Sciatic nerve (tissue), 2 donors: ENCODE measurements around the gene GRB10. TPM values are rescaled to one million over a fixed set of nuclear protein-coding genes. Genes with fewer than 3 reads are reported as not detected.

Source experiments
- ATAC-seq: fragments of 200-7000 bp; cut with Tn5 transposase; one replicate; pipeline ENCODE4 v1.9.1; 2020; ENCODE audit warnings: mild to moderate bottlenecking, moderate library complexity
- DNase-seq: peaks from one replicate; pipeline ENCODE4 v3.0.0-alpha.2; 2020; ENCODE audit warnings: low spot score
- intact Hi-C: fragments of 100-400 bp; cut with DNase I; formaldehyde crosslinking; loops from one replicate; pipeline ENCODE4 v1.14.2; 2022
- total RNA-seq: library from RNA; stranded (reverse); fragmentation: NEBNext Ultra II Directional; extraction: Animal tissue kit (Norgen Biotek cat#: 25700); gene quantifications from one replicate; pipeline ENCODE4 v1.2.1, GENCODE V29; 2021
- donor health status: DM: no; HTN: no; CAD: no.
- donor health status: DM: no; HTN: no; CAD: no.

The GRB10 gene
- total RNA-seq, 1 donor from 2014 or later, result 57.1 TPM

DNA sequence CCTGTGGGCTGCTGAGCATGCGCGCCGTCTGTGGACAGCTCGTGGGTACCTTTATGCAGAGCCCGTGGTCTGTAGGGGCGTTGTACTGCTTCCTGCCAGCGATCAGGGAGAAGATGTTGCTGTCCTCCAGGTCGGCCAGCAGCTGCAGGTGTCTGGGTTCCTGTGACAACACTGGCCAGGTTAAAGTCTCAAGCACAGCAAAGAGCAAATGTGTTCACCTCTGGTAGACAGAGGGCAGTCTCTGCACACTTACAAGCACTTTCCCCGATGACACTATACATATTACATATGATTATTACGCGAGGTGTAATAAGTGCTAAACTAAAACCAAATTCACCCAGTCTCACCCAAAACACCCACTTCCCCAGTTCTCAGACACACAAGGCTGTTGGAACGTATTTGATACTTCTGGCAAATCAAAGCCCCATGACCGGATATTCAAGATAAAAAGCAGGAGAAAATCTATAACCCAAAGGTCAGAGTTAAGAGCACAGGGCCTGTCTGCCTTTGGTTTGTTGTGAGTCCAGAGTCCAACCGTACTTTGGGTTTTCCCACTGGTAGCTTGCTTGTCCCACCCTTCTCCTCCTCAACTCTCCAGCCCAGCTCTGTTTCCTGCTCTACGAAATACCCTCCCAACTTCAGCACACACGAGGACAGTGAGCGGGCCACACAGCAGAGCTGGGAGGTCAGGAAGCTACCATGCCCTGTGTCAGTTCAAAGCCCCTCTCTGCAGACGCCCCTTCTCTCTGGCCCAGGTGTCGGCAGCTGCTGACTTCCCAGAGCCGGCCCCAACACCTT, 167.8 kb downstream of the GRB10 start:
- DNase-seq (no peak), ATAC-seq (peak; percentile 21)

DNA sequence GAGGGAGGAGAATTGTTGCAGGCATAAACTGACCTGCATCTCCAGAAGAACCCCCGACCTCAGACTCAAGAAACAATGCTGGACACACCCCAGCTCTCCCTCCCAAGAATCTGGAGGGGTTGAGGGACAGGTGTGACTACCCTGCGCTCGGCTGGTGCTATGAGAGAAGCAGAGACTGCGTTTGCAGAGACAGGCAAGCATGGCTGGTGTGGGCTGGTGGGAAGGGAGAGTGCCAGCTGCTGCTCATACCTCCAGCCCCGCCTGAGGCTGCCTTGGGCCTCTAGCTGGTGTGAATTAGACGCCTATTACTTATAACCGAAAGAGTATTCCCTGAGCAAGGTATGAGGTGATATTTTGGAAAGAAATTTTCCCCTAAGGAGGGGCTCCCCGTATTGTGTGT, 169.2 kb downstream of the GRB10 start:
- DNase-seq, result no peak
- intact Hi-C loops, result no loop called here
- ATAC-seq, result no peak

More for the DNA sequence above, 167.8 kb downstream of the GRB10 start:
- intact Hi-C loops, result no loop called here

DNA sequence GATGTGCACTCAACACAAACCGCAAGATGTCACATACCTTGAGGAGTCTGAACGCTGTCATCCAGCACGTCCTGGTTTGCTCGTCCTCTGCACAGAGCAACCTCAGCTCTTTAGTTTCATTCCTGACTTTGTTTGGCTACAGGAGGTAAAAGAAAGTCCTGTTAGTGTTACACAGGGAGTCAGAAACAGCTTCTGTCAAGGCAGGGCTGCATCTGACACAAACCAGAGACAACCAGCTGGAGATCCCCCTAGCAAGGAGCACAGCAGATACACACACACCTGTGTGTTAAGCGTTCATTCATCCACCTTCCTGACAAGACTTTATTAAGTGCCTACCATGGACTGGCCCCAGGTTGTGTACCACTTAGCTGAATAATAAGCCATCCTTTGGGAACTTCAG, 170.0 kb downstream of the GRB10 start:
- intact Hi-C loops, result no loop called here
- ATAC-seq, result no peak
- DNase-seq, result no peak

DNA sequence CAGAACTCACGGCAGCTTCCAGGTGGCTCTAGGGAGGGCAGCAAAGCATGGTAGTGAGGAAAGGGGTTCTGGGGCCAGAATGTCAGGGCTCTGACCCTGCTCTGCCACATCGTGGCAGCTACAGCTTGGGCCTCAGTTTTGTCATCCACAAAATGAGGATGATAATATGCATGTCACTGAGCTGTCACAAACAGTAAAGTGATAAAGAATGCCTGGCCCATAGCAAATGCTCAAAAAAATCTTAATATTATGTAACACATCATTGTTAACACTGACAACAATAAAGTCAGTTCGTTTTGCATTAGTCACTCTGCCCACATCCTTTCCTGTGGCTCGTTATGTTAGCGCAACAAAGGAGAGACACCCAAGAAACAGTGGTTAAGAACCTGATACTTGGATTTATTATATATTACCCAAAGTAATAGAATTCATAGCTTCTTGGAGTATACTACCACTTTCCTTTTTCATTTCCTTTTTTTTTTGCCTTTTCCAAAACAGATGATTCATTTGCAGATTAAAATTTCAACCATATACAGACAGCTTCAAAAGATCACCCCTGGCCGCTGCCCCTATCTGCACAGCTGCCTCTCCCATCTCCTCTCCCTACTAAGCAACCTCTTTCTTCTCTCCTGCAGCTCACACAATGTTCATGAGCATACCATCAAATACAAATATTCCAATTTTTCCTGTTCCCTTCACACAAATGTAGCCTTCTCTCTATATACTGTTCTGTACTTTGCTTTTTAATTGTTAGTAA, 172.0 kb downstream of the GRB10 start:
- no peak for DNase-seq
- intact Hi-C loops, result no loop called here
- no peak for ATAC-seq

DNA sequence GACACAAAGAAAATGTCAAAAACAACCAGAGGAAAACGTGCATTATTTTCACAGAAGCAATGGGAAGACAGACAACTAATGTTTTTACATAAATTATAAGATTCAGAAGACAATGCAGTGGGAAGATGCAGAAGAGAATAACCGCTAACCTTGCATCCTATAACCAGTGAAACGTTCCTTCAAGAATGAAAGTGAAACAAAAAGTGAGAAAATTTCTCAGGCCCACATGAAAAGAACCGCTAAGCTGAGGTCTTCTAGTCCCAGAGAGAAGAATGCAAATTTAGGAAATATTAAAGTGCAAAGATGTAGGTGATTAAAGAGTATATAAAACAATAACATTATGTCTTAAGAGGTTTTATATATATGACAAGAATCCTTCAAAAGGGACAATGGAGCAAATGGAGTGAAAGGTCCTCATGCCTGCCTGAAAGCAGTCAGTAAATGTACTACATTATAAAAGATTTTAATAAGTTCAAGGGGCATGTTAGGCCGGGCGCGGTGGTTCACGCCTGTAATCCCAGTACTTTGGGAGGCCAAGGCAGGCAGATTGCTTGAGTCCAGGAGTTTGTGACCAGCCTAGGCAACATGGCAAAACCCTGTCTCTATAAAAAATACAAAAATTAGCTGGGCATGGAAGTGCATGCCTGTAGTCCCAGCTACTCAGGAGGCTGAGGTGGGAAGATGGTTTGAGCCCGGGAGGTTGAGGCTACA, 174.3 kb downstream of the GRB10 start:
- no peak for DNase-seq
- intact Hi-C loops, result no loop called here
- no peak for ATAC-seq

DNA sequence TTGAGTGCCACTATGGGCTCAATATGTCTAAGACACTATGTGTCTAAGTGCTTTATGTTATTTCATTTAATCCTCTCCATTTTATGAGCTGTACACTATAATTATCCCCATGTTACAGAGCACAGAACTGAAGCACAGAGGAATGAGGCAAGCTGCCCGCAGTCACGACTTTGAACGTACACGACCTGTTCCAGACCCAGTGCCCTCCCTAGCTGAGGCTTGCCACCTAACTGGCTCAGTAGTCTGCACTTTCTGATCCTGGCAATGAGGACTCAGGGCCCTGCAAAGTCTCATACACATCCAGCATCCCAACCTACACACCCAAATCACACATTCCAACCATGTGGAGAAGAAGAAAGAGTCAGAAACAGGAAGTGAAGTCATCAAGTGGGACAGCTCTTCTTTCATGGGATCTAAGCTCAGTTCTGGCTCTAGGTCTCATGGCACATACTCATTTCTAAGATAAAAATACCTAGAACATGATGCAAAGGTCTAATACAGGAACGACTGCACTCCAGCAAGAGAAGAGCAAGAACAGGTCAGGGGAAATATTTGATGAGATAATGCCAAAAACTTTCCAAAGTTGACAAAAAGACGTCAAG, 175.1 kb downstream of the GRB10 start:
- intact Hi-C loops, result no loop called here
- no peak for DNase-seq
- ATAC-seq, result no peak

DNA sequence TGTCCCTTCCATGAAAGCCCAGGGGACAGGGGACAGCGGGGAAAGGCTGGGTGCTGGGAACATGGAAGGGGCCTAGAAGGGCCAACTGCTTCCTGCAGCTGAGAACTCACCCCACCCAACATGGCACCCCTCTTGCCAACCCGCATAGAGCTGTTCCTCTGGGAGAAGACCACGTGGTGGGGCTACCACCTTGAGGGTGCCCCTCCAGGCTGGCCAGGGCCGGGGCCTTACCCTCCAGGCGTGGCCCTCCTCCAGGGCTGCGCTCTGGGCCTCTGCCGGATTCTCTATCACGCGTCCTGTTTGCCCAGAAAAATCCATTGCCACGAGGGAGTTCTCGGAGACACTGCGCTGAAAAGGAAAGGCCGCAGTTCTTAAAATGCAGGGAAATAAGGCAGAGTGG, 177.6 kb downstream of the GRB10 start:
- ATAC-seq (no peak), DNase-seq (no peak)
- intact Hi-C loops, result no loop called here

DNA sequence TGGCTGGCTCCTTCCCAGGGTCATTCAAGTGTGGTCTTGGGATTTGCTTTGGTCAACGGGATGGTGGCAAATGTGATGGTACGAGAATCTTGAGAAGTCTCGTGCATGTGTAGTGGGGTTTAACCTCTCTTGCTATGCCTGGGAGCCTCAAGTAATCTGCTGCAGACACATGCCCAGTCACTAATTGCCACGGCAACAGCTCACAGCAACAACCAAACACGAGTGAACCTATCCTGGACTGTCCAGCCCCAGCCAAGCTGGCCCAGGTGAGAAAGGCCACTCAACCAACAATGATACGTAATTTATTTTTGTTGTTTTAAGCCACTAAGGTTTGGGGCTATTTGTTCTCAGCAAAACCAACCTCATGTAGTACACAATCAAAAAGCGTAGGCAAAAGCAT, 179.4 kb downstream of the GRB10 start:
- intact Hi-C loops, result no loop called here
- DNase-seq, result no peak
- ATAC-seq, result no peak

DNA sequence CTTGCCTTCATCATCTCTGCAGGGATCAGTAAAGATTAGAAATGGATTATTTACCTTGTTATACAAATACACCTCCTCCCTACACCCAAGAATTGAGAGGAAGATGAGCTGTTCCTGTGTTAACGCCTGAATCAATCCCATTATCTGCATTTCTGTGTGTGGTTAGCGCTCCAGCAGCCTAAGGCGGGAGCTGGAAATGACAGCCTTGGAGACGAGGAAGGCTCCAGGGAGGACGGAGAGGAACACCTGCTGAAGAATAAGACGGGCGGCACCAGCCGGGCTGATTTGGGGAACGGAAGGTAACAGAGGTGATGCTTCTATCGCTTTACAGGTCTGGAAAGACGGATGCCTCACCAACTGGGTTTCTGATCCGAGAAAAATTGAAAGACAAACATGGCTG, 183.3 kb downstream of the GRB10 start:
- no peak for DNase-seq
- intact Hi-C loops, result no loop called here
- ATAC-seq, result no peak

DNA sequence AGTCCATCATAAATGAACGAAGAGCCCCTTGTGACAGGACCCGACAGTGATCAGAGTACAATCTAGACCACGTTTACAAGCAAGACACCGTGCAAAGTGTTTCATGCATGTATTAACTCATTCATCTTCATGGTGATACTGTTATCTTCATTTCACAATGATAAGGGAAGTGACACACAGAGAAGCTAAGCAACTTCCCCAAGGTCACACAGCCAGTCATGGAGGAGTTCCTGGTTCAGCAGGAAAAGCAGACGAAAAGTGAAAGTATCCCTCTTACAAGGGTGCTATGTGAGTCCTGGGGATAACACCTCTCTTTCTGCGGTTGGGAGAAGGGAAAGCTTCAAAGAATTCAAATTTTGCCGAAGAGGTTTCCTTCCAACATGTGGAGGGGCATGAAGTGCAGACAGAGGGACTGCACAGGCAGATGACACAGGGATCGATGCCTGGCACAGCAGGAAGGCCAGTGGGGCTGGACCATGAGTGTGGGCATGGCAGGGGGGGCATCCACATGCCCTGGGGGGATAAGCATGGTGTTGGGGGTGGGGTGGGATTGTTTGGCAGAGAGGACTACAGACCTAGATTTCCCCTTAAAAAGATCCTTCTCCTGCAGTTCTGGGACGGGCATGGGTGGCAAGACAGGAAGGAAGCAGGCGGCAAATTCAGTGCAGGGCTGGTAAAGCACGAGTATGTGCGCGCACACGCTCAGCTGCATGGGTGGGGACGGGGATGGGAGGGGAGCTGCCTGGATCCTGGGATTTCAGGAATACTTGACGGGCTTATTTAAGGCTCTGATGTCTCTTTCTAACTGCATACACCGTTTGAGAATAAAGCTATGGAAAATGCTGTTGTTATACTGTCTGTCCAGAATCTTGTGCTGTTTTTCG, 184.0 kb downstream of the GRB10 start:
- ATAC-seq (no peak), DNase-seq (no peak)
- intact Hi-C loops, result no loop called here

DNA sequence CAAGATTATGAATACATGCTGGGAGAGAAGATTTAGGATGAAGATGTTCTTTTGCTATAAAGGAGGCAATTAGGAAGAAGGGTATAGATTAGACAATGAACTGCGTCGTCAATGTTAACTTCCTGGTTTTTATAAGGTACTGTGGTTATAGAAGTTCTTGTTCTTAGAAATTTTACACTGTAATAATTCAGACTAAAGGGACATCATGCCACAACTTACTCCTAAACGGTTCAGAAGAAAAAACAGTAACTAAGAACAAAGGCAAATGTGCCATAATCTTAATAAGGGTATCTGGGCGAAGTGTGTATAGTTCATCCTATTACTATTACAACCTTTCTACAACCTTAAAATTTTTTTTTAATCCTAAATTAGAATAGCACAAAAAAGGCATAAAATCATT, 186.2 kb downstream of the GRB10 start:
- no peak for DNase-seq
- intact Hi-C loops, result no loop called here
- no peak for ATAC-seq

DNA sequence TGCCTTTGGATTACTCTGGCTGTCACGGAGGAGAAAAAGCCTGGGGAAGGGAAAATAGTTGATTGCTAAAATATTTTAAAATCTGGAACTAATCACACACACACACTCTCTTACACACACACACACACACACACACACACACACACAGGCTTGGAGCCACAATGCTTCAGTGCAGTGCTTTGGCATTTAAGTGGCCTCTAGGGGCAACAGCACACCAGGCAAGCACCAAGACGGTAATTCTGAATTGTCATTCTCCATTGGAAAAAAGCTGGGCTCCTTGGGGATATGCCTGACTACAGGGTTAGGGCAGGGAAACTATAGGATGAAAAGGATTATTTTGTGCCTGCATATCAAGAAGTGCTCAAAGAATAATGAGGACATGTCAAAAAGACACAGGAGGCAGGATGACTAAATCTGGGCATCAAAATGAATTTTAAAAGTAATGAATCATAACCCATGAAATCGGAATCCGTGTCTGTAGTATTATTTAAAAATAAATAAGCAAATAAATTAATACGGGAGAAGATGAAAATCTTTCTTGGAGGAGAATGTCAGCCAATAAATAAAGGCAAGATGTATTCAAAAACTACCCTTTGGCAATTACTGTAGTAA, 187.1 kb downstream of the GRB10 start:
- intact Hi-C loops, result no loop called here
- DNase-seq (no peak), ATAC-seq (peak; percentile 49)

DNA sequence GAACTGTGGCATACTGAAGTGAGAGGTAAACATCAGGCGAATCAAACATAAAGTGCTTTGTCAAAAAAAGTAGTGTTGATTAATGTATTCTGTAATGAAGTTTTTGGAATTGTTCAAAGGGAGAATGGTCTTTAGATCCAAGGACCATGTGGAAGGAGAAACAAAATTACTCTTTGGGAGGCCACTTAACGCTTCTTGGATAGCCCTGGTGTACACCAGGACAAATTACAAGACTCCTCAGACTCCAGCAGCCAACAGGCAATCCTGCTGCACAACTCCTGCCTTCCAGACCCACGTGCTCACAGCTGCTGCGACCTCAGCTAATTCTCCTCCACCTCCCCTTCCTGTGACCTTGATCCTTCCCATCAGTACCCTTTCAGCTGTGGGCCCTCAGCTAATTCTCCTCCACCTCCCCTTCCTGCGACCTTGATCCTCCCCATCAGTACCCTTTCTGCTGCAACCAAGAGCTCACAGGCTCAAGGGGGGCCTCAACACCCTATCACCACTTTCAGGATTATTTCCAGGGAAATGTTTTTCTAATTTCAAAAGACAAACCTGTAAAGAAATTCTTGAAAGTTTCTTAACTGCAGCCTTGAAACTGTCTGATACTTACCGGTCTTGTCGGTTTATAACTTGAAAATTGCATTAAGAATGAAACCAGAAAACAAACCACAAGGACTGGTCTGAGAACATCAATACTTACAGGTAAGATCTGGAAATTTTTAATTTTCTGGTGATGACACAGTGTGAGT, 187.8 kb downstream of the GRB10 start:
- ATAC-seq, result no peak
- intact Hi-C loops, result no loop called here
- no peak for DNase-seq

DNA sequence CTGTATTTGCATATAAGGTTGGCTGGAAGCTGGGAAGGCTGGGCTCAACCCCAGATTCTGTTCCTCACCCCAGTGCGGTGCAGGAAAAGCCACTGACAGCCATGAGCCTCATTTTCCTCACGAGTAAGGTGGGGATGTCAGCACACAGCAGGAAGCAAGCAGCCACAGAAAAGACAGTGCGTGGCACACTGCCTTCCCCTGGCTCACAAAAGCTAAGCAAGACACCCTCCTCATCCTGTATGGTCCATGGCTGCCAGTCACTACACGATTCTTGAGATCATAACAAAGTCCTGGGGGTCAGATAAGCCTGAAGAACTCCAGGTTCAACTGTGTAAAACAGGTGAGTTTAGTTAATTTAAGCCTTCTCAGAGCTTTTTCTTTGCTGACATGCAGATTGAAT, 188.6 kb downstream of the GRB10 start:
- ATAC-seq (no peak), DNase-seq (no peak)
- intact Hi-C loops, result no loop called here

DNA sequence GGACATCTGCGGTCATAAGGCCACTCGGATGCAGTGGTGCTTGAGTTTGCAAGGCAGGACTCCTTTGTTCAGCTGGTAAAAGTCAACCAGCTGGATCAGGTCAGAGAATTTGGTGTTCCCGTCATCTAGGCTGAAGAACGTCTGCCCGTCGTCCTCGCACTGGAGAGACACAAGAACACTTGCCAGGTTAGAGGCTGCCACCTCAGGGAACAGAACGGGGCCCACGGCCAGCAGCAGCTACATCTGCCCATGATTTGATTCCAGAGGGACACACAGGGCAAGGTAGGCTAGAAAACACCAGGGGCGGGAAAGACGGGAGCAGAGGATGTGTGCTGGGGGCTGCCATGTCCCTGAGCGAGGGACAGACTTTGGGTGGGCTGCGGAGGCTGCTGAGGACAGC, 189.8 kb downstream of the GRB10 start:
- intact Hi-C loops, result no loop called here
- no peak for ATAC-seq
- no peak for DNase-seq

DNA sequence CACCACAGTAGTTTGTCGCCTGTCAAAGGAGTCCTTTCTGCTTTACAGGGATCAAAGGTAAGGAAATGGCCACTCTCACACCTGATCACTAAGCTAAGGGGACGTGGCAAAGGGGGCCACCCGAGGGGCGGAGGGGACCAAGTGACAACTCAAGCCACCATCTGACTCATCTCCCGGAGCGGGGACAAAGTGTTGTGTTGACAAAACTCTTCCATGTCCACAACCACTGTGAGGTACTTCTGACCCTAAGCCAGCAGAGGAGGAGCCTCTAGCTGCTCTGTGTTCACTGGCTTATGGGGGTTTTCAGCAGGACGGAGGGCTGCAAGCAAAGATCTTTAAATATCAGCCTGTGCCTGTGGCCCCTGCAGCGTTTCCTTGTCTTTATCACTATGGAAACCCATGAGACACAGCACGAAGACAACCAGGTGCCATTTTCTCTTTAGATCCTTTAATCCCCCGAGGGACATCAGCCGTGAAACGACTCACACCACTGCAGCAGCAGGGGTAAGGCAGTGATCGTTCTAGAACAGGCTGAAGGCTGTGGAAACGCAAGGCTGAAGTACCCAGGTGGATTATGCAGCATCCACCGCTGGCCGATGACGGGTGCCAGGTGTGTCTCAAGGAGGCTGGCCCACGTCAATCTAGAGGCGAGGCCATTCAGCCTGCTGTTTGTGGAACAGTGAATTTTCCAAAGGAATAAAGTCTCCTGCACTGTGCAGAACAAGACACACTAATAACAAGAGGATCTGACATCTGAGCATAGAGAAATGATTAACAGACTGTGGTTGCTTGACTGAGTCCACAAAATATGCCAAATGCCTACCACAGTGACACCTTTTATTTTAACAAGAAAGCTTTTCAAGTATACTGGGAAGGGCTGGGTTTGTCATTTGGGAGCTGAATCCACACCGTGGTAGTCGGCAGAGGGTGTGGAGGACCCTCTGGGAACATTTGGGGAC, 190.9 kb downstream of the GRB10 start:
- ATAC-seq (no peak), DNase-seq (no peak)
- intact Hi-C loops, result no loop called here

DNA sequence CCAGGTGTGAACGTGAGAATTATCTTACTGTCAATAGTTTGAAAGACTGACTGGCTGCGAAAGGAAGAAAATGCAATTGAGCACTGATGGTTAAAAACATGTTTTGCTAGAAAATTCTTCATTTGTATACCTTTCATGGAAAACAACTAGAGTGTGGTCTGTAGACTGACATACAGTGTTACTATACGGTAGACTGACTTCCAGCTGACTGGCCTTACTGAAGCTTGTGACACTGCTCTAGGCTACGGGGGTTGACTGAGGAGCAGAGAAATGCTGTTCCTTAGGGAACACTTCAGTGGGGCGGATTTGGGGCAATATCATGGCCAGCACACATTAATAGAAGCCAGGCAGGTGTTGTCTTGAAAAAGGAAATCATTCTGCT, 191.6 kb downstream of the GRB10 start:
- intact Hi-C loops, result no loop called here
- DNase-seq (no peak), ATAC-seq (no peak)
